T-helper 2 cell treated with Interferon-gamma antibody and Interleukin-4, amounts not matched to agents 100 ng/mL and 5 ng/mL, for 36 hours (primary cell): ENCODE data around the gene SCAND1. TPM values are rescaled to one million over a fixed set of nuclear protein-coding genes. Genes with fewer than 3 reads are reported as not detected.
"Not testable (repeated sequence)": the region's sequence is repeated elsewhere in the genome, so short reads cannot be mapped to it uniquely, and the experiment has no call there.

Source experiments
- intact Hi-C: fragments of 100-400 bp; cut with micrococcal nuclease; formaldehyde crosslinking; loops from one replicate; pipeline ENCODE4 v1.15.1; 2023
- total RNA-seq: library from RNA; stranded (reverse); gene quantifications from 2 replicates; pipeline ENCODE4 v1.2.3, GENCODE V29; 2022

Gene SCAND1
- total RNA-seq: 35.4 and 37.9 TPM in 2 replicates

DNA sequence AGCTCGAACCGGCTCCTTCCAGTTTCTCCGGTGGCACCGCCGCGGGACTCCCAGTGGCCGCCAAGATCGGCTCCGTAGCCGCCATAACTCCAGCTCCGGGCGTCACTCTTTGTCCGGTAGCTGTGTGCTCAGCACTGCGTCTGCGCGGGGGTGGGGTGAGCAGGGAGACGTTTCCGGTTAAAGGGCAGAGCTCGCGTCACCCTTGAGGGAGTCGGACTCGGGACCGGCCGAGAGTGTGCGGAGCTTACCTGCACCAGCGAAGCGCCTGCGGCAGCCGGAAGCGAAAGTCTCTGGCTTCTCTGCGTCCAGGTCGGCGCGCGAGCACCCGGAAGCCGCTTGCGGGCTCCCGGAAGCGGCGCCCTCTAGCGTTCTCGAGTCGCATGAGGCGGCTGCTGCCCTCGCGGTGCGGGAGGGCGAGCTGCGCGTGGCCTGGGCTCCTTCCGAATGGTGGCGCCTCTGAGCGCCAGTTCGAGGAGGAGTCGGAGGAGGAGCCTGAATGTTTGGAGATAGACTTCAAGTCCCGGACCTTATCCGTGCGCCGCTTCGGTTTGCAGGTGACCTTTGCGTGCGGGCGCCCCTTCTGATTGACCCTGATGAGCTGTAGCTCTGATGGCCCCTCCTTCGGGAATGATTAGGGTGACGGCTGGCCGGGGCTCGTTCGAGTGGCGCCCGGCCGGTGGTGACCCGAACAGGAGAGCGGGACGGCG, at the start of gene SCAND1:
Gene SCAND1, minus strand, starts transcription at position 303 of the 707 bp plus-strand sequence. Its CDS starts 218 bp downstream, at position 85.
- intact Hi-C loops: loop anchor here (1.0 to 5.0 kb wide), 6 partner anchors 96 to 997 kb away; partner anchors contain the start of genes CPNE1, GSS, MYH7B and PHF20

DNA sequence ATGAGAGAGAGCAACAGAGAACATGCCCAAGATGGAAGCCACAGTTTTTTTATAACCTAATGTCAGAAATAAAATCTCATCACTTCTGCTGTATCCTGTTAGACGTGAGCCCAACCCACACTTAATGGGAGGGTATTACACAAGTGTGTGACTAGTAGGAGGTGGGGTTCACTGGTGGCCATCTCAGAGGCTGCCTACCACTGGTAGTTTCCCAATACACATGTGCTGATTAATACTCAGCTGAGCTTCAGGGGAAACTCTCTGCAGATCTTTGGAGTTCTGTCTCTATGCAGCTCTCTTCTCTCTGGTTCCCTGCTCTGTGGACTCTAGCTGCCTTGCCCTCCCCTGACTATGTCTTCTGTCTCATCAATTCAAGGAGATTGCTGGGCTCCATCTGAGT, 49.7 kb upstream of the SCAND1 start:
- intact Hi-C loops: no loop called here

DNA sequence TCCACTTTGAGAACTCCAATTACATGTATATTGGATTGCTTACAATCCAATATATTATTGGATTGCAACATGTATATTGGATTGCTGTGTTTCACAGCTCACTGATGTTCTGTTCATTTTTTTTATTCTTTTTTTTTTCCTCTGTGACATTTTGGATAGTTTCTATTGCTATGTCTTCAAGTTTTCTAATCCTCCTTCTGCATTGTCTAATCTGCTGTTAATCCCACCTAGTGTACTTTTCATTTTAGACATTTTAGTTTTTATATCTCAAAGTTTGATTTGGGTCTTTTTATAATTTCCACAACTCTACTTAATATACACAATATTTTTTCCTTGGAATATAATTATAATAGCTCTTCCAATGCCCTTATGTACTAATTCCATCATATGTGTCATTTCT, 48.6 kb upstream of the SCAND1 start:
- intact Hi-C loops: no loop called here

DNA sequence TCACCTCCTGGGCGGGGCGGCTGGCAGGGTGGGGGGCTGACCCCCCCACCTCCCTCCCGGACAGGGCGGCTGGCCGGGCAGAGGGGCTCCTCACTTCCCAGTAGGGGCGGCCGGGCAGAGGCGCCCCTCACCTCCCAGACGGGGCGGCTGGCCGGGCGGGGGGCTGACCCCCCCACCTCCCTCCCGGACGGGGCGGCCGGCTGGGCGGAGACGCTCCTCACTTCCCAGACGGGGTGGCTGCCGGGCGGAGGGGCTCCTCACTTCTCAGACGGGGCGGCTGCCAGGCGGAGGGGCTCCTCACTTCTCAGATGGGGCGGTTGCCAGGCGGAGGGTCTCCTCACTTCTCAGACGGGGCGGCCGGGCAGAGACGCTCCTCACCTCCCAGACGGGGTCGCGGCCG, 47.0 kb upstream of the SCAND1 start:
- intact Hi-C loops: not testable (repeated sequence)

DNA sequence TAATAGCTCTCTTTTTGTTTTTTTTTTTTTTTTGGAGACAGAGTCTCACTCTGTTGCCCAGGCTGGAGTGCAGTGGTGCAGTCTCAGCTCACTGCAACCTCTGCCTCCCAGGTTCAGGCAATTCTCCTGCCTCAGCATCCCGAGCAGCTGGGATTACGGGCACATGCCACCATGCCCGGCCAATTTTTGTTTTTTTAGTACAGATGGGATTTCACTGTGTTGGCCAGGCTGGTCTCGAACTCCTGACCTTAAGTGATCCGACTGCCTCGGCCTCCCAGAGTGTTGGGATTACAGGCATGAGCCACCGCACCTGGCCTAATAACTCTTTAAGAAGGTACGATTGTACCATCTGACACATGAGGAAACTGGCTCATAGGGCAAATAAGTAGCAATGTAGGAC, 42.2 kb upstream of the SCAND1 start:
- intact Hi-C loops: not testable (repeated sequence)

DNA sequence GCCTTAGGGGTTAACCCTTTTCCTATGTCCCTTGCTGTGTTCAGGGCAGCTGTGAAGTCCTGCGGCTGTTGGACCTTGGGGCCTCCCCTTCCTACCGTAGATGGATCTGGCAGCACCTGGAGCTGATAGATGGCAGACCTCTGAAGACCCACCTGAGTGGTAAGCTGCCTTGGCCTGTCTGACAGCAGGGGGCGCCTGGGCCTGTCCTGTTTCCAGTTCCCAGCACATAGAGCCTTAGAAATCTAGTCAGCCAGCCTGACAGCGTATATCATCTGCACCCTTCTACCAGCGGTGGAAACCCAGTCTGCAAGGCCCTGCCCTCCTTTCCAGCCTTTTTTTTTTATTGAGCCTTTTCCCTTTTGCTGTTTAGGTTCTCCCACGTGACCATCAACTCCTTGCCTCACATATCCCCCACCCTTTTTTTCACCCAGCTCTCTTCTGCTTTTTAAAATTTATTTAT, 40.7 kb upstream of the SCAND1 start:
- intact Hi-C loops: loop anchor here (1.0 kb wide), 2 partner anchors 143 to 204 kb away; no protein-coding TSS in a partner anchor

DNA sequence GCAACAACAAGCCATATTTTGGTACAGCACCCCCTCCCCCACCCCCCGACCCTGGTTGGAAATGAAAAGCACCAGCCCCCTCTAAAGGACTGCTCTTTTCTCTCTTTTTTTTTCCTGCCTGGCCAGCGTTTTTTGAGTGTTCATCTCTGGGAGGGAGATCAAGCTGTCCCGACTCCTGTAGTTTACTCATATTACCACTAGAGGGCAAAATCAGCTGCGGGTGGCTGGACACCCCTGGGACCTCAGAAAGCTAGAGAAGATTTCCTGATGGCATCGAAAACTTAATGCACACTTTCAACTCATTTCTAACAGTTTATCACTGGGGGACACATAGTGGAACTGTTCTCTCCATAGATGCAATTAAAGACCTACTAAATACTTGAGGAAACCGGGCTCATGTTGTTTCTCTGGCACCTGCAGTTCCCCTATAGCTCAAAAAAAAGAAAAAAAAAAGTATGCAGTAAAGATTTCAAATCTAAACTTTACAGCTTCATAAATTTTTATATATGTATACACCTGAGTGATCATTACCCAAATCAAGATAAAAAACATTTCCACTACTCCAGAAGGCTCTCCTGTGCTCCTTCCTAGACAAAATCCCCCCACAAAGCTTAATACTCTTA, 38.5 kb upstream of the SCAND1 start:
- intact Hi-C loops: no loop called here

DNA sequence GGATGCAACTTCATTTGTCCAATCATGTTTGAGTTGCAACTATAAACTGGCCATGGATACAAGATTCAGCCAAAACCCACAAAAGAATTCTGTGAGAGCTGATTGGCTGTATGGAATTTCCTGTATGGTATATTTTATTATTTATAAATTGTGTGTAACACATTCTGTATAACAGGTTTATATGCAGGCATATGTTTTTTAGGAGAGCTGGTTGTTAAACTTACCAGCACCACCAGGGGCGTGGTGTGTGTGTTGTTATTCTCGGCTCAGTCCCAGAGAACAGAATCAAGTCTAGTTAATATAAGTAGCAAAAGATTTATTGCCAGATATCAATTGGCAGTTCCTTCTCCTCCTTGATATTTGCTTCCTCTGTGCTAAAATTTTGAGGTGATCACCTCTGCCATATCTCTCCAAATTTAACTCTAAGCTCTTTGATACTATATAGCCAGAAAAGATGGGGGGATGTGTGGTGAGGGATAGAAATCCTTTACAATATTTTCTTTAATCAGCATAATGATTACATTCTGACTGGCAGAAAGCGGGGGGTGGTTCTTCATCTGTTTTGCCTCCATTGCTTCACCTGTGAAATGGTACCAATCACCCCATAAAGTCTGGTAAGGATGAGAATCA, 37.0 kb upstream of the SCAND1 start:
- intact Hi-C loops: no loop called here

DNA sequence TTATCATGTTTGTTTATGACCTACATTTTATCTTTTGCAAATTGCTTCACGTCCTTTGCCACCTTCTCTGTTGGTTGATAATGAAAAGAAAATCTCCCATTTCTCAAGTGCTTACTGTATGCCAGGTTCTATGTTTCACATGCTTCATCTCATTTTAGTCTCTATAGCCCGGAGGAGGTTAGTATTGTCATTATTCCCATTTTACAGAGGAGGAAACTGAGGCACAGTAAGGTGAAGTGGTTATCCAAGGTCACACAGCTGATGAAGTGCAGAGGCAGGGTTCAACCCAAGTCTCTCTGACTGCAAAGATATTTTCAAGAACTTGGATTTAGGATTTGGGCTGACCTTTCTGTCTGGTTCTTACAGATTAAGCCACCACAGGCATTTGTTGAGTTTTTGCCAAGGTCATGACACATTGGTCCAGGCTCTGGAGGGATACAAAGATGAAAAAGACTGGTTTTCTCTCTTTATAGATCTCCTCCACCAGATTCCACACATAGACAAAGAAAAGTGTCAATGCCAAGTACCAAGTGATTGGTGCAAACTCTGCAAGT, 34.7 kb upstream of the SCAND1 start:
- intact Hi-C loops: no loop called here

DNA sequence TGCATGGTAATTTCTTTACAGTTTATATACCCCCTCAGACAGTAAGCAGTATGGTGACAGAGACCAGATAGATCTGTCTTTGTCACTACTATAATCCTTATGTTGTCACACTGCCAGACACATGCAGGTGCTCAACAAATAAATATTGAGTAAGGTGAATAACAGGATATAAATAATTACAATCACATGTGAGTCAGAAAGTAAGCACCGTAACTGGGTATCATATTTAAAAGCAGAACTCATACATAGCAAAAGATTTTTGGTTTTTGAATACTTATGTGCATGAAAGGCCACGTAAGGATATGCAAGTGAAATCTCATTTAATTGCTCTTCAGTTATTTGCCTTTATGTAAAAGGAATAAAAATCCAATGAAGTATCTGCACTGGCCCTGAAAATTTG, 31.5 kb upstream of the SCAND1 start:
- intact Hi-C loops: no loop called here

DNA sequence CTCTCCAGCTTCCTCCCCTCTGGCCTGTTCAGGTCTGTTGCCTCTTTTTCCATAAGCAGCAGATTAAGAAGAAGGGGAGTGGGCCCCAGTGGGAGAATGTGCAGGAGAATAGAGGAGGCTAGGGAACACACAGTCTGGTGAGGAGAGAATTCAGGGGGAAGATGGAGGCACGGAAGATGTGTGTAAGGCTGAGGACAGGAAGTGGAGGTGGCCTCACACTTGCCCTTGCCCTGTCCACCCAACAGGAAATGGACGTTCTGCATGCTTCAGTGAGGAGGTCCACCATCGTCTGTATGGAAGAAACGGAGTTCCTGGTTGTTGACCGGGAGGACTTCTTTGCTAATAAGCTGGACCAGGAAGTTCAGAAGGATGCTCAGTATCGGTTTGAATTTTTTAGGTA, 30.1 kb upstream of the SCAND1 start:
- intact Hi-C loops: no loop called here

DNA sequence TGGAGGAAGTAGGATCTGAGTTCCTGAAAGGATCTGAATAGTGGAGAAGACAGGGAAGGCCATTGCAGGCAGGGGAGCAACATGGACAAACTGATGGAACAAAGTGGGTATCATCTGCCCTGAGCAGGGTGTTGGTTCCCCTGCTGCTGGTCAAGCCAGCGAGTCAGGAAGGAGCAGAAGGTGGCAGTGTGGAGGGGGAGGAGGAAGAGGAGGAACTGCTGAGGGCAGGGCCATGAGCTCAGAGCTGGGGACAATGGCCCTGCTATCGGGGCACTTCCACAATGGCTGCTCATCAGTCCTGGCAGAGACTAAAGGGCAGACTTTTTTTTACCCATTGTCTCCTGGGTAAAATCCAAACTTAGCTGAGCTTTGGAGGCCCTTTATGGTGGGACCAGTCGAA, 27.7 kb upstream of the SCAND1 start:
- intact Hi-C loops: no loop called here

DNA sequence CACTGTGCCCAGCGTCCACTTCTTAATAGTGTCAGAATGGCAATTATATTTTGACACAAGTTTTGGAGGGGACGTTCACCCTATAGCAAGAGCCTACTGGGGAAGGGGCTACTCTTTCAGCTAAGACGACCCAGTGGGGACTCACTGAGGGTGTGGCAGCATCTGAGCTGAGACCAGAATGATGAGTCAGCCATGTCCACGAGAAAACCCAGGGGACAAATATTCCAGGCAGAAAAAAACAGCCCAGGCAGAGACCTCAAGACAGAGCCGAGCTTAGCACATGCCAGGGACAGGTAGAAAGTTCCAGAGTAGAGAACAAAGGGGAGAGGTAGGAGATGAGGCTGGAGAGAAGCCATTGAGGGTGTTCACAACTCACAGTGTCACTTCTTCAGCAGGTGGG, 25.2 kb upstream of the SCAND1 start:
- intact Hi-C loops: no loop called here

DNA sequence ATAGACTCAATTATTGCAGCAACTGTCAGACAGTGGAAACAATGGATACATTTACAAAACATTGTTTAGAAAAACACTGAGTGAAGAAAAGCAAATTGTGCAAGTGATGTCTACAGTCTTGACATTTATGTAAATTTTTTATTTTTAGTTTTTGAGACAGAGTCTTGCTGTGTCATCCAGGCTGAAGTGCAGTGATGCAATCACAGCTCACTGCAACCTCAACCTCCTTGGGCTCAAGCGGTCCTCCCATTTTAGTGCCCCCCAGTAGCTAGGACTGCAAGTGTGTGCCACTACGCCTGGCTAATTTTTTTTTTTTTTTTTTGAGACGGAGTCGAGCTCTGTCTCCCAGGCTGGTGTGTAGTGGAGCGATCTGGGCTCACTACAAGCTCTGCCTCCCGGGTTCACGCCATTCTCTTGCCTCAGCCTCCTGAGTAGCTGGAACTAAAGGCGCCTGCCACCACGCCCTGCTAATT, 23.8 kb upstream of the SCAND1 start:
- intact Hi-C loops: no loop called here

DNA sequence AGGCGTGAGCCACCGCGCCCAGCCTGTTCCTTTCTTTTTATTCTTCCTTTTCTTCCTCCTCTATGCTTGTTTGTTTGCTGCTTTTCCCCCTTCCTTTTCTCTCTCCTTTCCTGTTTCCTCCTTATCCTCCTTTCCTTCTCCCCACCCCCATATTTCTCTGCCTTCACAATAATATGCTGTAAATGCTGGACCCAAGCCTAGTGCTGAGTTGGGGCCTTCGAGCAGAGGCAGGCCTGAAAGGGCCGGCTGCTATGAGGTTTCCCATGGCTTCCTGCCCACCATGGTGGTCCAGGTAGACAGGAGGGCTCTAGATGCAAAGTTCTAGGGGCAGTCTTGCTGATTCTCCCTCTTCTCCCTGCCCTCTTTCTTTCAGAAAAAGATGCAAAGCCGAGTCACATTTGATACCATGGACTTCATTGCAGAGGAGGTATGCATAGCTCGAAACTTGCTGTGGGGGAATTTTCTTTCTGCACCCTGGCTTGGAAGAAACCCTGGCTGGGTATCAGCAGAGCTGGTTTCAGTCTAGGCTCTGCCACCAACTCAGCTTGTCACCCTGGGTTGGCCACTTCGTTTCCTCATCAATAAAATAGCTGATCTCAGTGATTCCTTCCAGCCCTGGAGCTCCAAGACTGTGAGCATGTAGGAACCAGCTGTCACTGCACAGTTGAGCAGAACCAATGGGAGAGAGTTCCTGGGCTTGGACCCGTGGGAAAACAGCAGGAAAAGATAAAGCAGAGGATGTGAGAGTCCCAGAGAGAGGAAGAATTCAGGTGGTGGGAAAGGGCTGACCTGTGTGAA, 21.5 kb upstream of the SCAND1 start:
- intact Hi-C loops: no loop called here

DNA sequence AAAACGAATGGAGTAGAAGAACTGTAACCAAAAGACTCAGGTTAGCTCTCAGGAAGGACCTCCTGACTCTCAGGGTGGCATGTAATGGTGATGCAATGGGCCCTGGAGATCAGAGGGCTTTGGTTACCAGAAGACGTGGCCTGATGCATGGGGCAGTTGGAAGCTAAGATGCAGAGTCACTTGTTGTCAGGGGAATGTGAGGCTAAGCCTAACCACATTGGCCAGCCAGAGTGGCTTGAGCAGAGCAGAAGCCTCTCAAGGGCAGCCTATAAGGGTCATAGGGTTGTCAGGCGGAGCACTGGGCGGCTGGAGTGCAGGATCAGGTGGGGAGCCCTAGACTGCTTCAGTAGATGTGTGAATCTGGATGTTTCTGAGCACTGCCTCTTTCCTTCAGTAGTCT, 20.0 kb upstream of the SCAND1 start:
- intact Hi-C loops: no loop called here

DNA sequence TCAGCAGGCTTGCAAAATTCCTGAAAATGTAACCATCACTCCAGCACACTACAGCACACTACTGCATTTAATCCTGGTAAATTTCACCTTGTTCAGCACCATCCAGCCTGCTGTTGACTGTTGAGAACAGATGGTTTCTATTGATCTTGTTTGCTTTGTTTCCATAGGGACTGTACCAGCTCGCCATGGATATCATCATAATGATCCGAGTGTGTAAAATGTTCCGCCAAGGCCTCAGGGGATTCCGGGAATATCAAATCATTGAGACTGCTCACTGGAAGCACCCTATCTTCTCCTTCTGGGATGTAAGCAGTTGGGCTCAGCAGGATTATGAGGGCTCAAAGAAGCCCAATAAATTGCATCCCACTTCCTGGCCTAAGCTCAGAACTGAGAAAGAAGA, 18.2 kb upstream of the SCAND1 start:
- intact Hi-C loops: no loop called here

DNA sequence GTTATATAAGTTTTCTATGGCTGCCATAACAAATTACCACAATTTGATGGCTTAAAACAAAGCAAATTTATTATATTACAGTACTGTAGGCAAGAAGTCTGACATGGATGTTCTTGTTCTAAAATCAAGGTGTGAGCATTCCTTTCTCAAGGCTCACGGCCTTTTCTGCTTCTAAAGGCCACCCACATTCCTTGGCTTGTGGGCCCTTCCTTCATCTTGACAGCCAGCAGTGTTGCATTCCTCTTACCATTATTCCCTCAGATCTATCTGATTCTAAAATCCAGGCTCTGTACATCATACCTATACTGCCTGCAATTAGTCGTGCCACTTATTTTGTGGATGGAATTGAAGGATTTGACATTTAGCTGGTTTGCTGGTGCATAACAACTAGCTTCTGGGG, 17.7 kb upstream of the SCAND1 start:
- intact Hi-C loops: no loop called here

DNA sequence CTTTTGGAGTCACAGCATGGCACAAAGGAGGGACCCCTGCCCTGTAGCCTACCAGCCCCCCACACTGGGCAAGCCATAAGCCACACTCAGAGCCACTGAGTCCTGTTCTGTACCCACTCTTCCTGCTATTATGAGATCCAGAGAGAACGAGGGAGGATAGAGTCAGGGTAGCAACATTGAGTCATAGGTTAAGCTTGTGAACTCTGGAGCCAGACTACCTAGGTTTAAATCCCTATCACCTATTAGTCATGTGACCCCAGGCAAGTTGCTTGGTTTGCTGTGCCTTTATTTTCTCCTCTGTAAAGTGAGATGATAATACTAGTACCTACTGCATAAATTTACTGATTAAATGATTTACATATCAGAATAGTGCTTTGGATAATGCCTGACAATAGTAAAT, 14.6 kb upstream of the SCAND1 start:
- intact Hi-C loops: no loop called here

DNA sequence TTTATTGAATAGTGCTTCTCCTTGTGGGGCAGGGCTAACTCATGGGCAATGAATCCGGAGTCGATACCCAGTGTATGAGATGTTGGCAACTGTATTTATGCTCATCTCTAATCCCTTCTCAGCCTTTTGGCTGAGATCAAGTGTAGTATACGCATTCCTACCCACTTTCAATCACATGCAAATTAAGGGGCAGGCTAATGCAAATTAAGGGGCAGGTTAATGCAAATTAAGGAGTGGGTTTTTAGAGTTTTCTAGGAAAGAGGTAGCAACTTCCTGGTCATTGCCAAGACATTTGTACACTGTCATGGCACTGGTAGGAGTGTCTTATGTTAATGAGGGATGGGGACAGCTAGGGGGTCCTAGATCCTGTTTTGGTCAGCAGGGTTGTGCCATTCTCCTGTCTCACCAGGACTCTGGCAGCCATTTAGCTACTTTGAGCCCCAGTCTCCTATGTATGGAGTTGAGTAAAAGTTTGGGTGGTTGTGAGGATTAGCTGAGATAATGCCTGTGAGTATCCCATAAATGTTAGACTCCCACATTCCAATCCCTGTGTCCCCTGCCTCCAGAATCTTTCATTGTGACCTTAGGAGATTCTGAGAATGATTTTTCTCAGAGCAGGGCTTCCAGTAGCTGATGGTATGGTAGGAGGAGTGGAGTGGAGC, 13.8 kb upstream of the SCAND1 start, which contains the start of gene CNBD2:
Gene CNBD2, plus strand, starts transcription at position 612 of the 662 bp plus-strand sequence. CDS start 173 bp downstream, outside the sequence.
- intact Hi-C loops: no loop called here

DNA sequence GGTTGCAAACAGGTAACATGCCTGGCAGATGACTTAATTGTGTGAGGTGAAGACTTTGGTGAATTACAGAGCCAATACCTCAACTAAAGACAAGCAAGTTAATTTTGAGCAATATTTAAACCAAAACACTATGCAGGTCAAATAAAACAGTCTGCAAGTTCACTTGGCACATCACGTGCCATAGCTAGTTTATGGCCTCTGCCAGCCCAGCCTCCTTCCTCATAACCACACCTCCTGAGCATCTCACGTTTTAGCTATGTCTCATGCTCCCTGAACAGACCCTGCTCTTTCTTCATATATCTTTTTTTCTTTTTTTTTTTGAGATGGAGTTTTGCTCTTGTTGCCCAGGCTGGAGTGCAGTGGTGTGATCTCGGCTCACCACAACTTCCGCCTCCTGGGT, 9.6 kb upstream of the SCAND1 start:
- intact Hi-C loops: no loop called here
